GM23248 (cell line): ENCODE results near the gene CSKMT.

ENCODE experiments used
- EZH2 ChIP-seq: fragments of 200-600 bp; sonication (generic); IDR thresholded peaks from 2 replicates; pipeline ENCODE4 v1.6.1; 2018; ENCODE audit warnings: antibody characterized with exemption, mild to moderate bottlenecking; ENCODE audit not compliant: insufficient read depth, poor library complexity, severe bottlenecking
- EZH2phosphoT487 ChIP-seq: fragments of 200-600 bp; sonication (generic); IDR thresholded peaks from 2 replicates; pipeline ENCODE4 v1.6.1; 2018; ENCODE audit warnings: antibody characterized with exemption, moderate library complexity, mild to moderate bottlenecking, low read depth; ENCODE audit not compliant: insufficient read depth

DNA sequence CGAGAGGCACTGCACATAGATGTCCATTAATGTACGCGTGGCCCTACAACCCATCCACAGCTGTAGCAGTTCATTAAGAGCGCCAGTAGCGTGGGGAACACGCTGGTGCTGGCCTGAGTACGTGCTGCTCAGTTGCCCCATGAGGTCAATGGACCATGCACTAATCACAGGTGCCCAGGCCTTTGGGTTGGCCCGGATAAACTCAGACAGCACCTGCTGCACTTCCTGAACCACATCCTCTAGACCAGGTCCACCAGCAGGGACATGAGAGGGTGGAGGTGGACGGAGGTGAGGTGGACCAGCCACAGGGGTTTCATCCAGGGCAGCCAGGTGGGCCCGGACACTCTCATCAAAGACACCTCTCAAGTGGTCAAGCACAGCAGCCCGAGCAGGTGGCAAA, 15.6 kb upstream of the CSKMT start:
- TF ChIP-seq EZH2 (no peak), EZH2phosphoT487 (no peak)
